Ascending aorta (tissue), 2 donors: ENCODE data around the gene VWF. TPM values are rescaled to one million over a fixed set of nuclear protein-coding genes. Genes with fewer than 3 reads are reported as not detected.
"Not testable (repeated sequence)": the region's sequence is repeated elsewhere in the genome, so short reads cannot be mapped to it uniquely, and the experiment has no call there.

Experiments used
- DNase-seq, 2 donors: peaks; one replicate each; pipeline ENCODE4 v3.0.0-alpha.2; 2019; ENCODE audit warnings: low spot score in 2 of 2
- H3K27ac ChIP-seq, 2 donors: fragments of 200-600 bp; sonication (generic); one replicate each; pipeline ENCODE4 v1.5.1; 2016 to 2017; ENCODE audit warnings: mild to moderate bottlenecking in 1 of 2
- H3K27me3 ChIP-seq: fragments of 200-600 bp; sonication (generic); one replicate; pipeline ENCODE4 v1.5.1; 2017
- H3K36me3 ChIP-seq, 2 donors: fragments of 200-600 bp; sonication (generic); one replicate each; pipeline ENCODE4 v1.5.1; 2016
- H3K4me1 ChIP-seq, 2 donors: fragments of 200-600 bp; sonication (generic); one replicate each; pipeline ENCODE4 v1.5.1; 2016 to 2017; ENCODE audit warnings: mild to moderate bottlenecking in 1 of 2
- H3K4me3 ChIP-seq, 2 donors: fragments of 200-600 bp; sonication (generic); one replicate each; pipeline ENCODE4 v1.5.1; 2016 to 2017; ENCODE audit warnings: mild to moderate bottlenecking in 1 of 2
- H3K9me3 ChIP-seq, 2 donors: fragments of 200-600 bp; sonication (generic); one replicate each; pipeline ENCODE4 v1.5.1; 2016
- intact Hi-C: fragments of 100-400 bp; cut with DNase I; formaldehyde crosslinking; loops from one replicate; pipeline ENCODE4 v1.15.1; 2023
- total RNA-seq: library from RNA; depleted of rRNA; stranded (reverse); fragments of >200 nt; gene quantifications from one replicate; pipeline ENCODE4 v1.1.0, GENCODE V29; 2016
- TF ChIP-seq, protein P1 (sequence below), 3 experiments: fragments of 200-600 bp in 2 of 3; fragments of 450-650 bp in 1 of 3; sonication (generic) in 2 of 3; IDR thresholded peaks; one replicate each; pipeline ENCODE4 v1.5.1; 2016 to 2019; ENCODE audit warnings: antibody characterized with exemption in 3 of 3, mild to moderate bottlenecking in 1 of 3, moderate library complexity in 1 of 3

Gene VWF
- total RNA-seq, 1 donor from 2014 or later = 1,026 TPM

- intact Hi-C loops = no loop called here
- DNase-seq = no peak
These were observed 90.9 kb downstream of the VWF start for GRCh38 chr12:6033546-6033945.

DNA sequence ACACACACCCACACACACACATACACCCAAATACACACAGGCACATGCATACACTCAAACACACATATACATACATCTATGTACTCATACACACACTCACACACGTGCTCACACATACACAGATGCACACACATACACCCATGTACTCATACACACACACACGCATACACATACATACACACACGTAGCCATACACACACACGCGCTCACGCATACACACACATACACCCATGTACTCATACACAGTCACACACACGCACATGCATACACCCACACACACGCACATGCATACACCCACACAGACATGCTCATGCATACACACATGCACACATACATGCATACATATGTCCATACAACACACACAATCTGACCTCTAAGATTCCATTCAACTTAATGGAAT lies 91.7 kb downstream of the VWF start:
- no peak for DNase-seq
- no peak overlapping the region for H3K4me3 ChIP-seq
- no peaks in the 10 kb centered on the region for H3K9me3 ChIP-seq
- intact Hi-C loops = no loop called here
- H3K36me3 ChIP-seq = no peaks in the 10 kb centered on the region
- H3K27ac ChIP-seq = no peak overlapping the region
- TF ChIP-seq, protein P1, sequence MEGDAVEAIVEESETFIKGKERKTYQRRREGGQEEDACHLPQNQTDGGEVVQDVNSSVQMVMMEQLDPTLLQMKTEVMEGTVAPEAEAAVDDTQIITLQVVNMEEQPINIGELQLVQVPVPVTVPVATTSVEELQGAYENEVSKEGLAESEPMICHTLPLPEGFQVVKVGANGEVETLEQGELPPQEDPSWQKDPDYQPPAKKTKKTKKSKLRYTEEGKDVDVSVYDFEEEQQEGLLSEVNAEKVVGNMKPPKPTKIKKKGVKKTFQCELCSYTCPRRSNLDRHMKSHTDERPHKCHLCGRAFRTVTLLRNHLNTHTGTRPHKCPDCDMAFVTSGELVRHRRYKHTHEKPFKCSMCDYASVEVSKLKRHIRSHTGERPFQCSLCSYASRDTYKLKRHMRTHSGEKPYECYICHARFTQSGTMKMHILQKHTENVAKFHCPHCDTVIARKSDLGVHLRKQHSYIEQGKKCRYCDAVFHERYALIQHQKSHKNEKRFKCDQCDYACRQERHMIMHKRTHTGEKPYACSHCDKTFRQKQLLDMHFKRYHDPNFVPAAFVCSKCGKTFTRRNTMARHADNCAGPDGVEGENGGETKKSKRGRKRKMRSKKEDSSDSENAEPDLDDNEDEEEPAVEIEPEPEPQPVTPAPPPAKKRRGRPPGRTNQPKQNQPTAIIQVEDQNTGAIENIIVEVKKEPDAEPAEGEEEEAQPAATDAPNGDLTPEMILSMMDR (IDR thresholded peaks at IDR 0.05) = no peak
- no peaks in the 10 kb centered on the region for H3K27me3 ChIP-seq
- no peaks in the 10 kb centered on the region for H3K4me1 ChIP-seq

More at GRCh38 chr12:6033546-6033945, 90.9 kb downstream of the VWF start:
- Histone ChIP-seq H3K4me3 (no peak overlapping the region), H3K27me3 (no peaks in the 10 kb centered on the region), H3K36me3 (no peaks in the 10 kb centered on the region), H3K4me1 (no peaks in the 10 kb centered on the region), H3K27ac (no peak overlapping the region), H3K9me3 (no peaks in the 10 kb centered on the region)
- TF ChIP-seq, protein P1 (IDR thresholded peaks at IDR 0.05) = no peak

- no peak for DNase-seq
These were observed 93.5 kb downstream of the VWF start for GRCh38 chr12:6031001-6031400.

DNA sequence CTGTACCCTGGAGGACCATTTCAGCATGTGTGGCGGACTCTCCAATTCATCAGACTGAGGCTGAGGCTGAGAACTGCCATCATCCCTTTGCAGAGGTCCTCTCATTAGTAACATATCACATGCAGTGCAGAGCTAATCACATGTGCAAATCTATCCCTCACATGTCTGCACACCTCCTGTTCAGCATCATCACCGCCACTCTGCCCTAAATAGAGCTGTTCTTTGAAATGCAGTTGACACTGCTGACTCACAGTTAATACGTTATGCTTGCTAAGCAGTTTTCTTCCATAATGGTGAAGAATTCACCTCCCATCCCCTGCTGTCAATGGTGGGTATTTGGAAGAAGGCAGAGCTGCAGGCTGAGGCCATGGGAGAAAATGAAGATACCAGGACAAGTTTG lies 94.4 kb downstream of the VWF start:
- Histone ChIP-seq H3K4me3 (no peak overlapping the region), H3K9me3 (no peaks in the 10 kb centered on the region), H3K36me3 (no peaks in the 10 kb centered on the region), H3K27me3 (no peaks in the 10 kb centered on the region), H3K27ac (no peak overlapping the region), H3K4me1 (no peaks in the 10 kb centered on the region)
- DNase-seq = no peak
- intact Hi-C loops = no loop called here
- TF ChIP-seq, protein P1 (IDR thresholded peaks at IDR 0.05) = no peak

More at GRCh38 chr12:6031001-6031400, 93.5 kb downstream of the VWF start:
- Histone ChIP-seq H3K36me3 (no peaks in the 10 kb centered on the region), H3K27me3 (no peaks in the 10 kb centered on the region), H3K9me3 (no peaks in the 10 kb centered on the region), H3K4me1 (no peaks in the 10 kb centered on the region), H3K27ac (no peak overlapping the region), H3K4me3 (no peak overlapping the region)
- TF ChIP-seq, protein P1 (IDR thresholded peaks at IDR 0.05) = no peak
- intact Hi-C loops = no loop called here

- no peaks in the 10 kb centered on the region for H3K4me1 ChIP-seq
- intact Hi-C loops = no loop called here
- H3K36me3 ChIP-seq = no peaks in the 10 kb centered on the region
- TF ChIP-seq, protein P1 (IDR thresholded peaks at IDR 0.05) = no peak
- DNase-seq = no peak
- H3K9me3 ChIP-seq = no peaks in the 10 kb centered on the region
- H3K4me3 ChIP-seq = no peak overlapping the region
- no peaks in the 10 kb centered on the region for H3K27me3 ChIP-seq
- no peak overlapping the region for H3K27ac ChIP-seq
These were observed 95.1 kb downstream of the VWF start for GRCh38 chr12:6029401-6029800.

GRCh38 chr12:6026998-6027397 lies 97.5 kb downstream of the VWF start:
- Histone ChIP-seq H3K36me3 (no peaks in the 10 kb centered on the region), H3K4me1 (no peaks in the 10 kb centered on the region), H3K4me3 (no peak overlapping the region), H3K9me3 (no peaks in the 10 kb centered on the region), H3K27ac (no peak overlapping the region), H3K27me3 (no peaks in the 10 kb centered on the region)
- intact Hi-C loops = no loop called here
- TF ChIP-seq, protein P1 (IDR thresholded peaks at IDR 0.05) = no peak
- DNase-seq = no peak

DNA sequence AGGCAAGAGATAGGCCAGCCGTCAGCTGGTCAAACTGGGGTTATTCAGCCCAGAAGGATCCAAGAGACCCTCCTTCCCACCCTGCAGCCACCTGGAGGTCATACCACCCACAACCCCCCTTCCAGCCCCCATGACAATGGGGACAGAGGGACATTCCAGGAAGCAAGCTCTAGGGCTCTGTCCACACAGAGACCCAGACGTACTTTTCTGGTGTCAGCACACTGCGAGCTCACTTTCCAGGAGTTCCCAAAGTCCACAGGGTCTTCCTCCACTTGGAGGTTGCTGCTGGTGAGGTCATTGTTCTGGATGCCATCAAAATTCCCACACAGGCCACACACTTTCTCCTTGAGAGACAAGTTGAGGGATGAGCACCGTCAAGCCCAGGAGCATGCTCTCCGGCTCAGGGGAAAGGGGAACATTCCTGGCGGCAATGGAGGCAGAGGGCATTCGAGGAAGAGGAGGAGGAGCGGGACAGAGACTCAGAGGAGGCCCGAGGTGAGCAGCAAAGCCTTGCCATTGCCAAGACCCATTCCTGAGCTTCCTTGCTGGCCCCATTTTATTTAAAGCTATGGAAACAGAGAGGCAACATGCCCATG lies 98.7 kb downstream of the VWF start:
- H3K4me1 ChIP-seq, H3K27me3 ChIP-seq, H3K4me3 ChIP-seq, intact Hi-C loops, DNase-seq, H3K9me3 ChIP-seq, H3K27ac ChIP-seq, H3K36me3 ChIP-seq: not testable (repeated sequence)

DNA sequence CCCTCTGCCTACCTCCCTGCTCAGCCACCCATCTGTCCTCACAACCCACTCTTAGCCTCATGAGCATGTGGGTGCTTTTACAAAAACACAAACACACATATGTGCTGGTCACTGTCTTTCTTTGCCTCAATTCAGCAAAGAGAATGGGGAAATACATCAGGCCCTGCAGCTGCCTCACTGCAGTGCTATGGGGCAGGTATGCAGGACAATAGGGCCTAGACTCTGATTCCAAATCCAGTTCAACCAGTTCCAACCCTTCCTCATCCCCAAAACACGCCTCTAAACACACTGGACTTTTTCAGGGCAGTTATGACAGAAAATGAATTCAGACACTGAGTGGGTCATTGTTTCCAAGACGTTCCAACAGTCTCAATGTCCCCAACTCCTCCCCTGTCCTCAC lies 100.4 kb downstream of the VWF start:
- intact Hi-C loops, H3K4me3 ChIP-seq, H3K9me3 ChIP-seq, H3K36me3 ChIP-seq, DNase-seq, H3K4me1 ChIP-seq, H3K27ac ChIP-seq, H3K27me3 ChIP-seq: not testable (repeated sequence)
